GM18861 (cell line): Measurements from ENCODE around the gene CWC15.
"Not testable (repeated sequence)": the region's sequence is repeated elsewhere in the genome, so short reads cannot be mapped to it uniquely, and the experiment has no call there.

ENCODE experiments used
- ATAC-seq: cut with Tn5 transposase; IDR thresholded peaks from one replicate; pipeline ENCODE4 v1.9.1; 2021; ENCODE audit not compliant: unreplicated experiment

CWC15 gene

GRCh38 chr11:94922321-94923003 lies 50.9 kb downstream of the CWC15 start:
- ATAC-seq = no peak

GRCh38 chr11:94920311-94920710 lies 53.0 kb downstream of the CWC15 start:
- ATAC-seq = no peak

- ATAC-seq = not testable (repeated sequence)
These were observed 59.5 kb downstream of the CWC15 start for GRCh38 chr11:94913718-94914394.

- ATAC-seq = no peak
These were observed 60.5 kb downstream of the CWC15 start for GRCh38 chr11:94912806-94913205.
